HCT116 (cell line): ENCODE results near the gene SPIB. TPM values are rescaled to one million over a fixed set of nuclear protein-coding genes. Genes with fewer than 3 reads are reported as not detected.

Experiments used
- ATAC-seq: fragments of 200-7000 bp; cut with Tn5 transposase; 2 replicates; pipeline ENCODE4 v1.9.1; 2020; ENCODE audit warnings: mild to moderate bottlenecking, moderate library complexity
- BruUV-seq: library from RNA; stranded (reverse); fragments of 400-500 nt; replicated peaks from 2 replicates; lab custom pipeline; 2021; lab: Mats Ljungman, UMichigan
- CTCF ChIA-PET: fragments of 300-600 bp; sonication (Branson Sonifier 250); formaldehyde crosslinking; loops from one replicate; lab custom pipeline; 2021; ENCODE audit warnings: antibody characterized with exemption; lab: Charles Lee
- POLR2A ChIA-PET: fragments of 300-600, 350-600 bp; sonication (Branson Sonifier 250); formaldehyde crosslinking; loops from one replicate; lab custom pipeline; 2021; ENCODE audit warnings: antibody characterized with exemption; lab: Charles Lee
- RAD21 ChIA-PET, 2 experiments: fragments of 300-600 bp; sonication (Branson Sonifier 250); formaldehyde crosslinking; loops; one replicate each; lab custom pipeline; 2023; ENCODE audit warnings: low total read pairs in 2 of 2; ENCODE audit not compliant: uncharacterized antibody in 2 of 2, unreplicated experiment in 2 of 2, low non-redundant PET in 1 of 2; lab: Charles Lee
- DNase-seq: peaks from one replicate; pipeline ENCODE4 v3.0.0-alpha.2; 2010; ENCODE audit warnings: low read depth, low spot score
- H2AFZ ChIP-seq: fragments of 200-600 bp; shearing (Covaris generic), sonication (generic); 2 replicates; pipeline ENCODE4 v1.6.1; 2017; ENCODE audit warnings: low read depth, mixed run types, mixed read lengths, antibody characterized with exemption, low read length; ENCODE audit not compliant: poor library complexity, severe bottlenecking
- H3K27ac ChIP-seq: 2 replicates; pipeline ENCODE4 v1.5.1; 2012; ENCODE audit warnings: low read depth, low read length
- H3K27me3 ChIP-seq: fragments of 200-600 bp; sonication (generic); 2 replicates; pipeline ENCODE4 v1.6.1; 2016; ENCODE audit warnings: mixed run types, low read length, mixed read lengths; ENCODE audit not compliant: insufficient read depth
- H3K36me3 ChIP-seq, 2 experiments: fragments of 200-500 bp in 1 of 2; fragments of 200-600 bp in 1 of 2; sonication (Bioruptor generic) in 1 of 2; sonication (generic) in 1 of 2; 2 replicates each; pipeline versions ENCODE4 v1.5.1 to v1.6.1; 2014 to 2016; ENCODE audit warnings: low read length in 2 of 2, inconsistent platforms in 1 of 2, mixed read lengths in 1 of 2, mixed run types in 1 of 2; ENCODE audit not compliant: insufficient read depth in 2 of 2, control insufficient read depth in 1 of 2
- H3K4me1 ChIP-seq, 2 experiments: fragments of 200-600 bp in 1 of 2; sonication (generic) in 1 of 2; 2 replicates each; pipeline versions ENCODE4 v1.5.1 to v1.6.1; 2012 to 2017; ENCODE audit warnings: low read length in 2 of 2, inconsistent platforms in 1 of 2, mild to moderate bottlenecking in 1 of 2, mixed read lengths in 1 of 2, mixed run types in 1 of 2, moderate library complexity in 1 of 2; ENCODE audit not compliant: insufficient read depth in 2 of 2, control insufficient read depth in 1 of 2
- H3K4me2 ChIP-seq: fragments of 200-600 bp; sonication (generic); 2 replicates; pipeline ENCODE4 v1.6.1; 2017; ENCODE audit warnings: mixed run types, low read length, mixed read lengths
- H3K4me3 ChIP-seq, 2 experiments: fragments of 200-600 bp in 1 of 2; sonication (generic) in 1 of 2; replicated peaks in 1 of 2; 2 replicates each; pipeline ENCODE4 v1.5.1; 2011 to 2016; ENCODE audit warnings: low read length in 2 of 2, control low read depth in 1 of 2, low read depth in 1 of 2, mild to moderate bottlenecking in 1 of 2, mixed read lengths in 1 of 2, mixed run types in 1 of 2
- H3K79me2 ChIP-seq: fragments of 200-600 bp; sonication (generic); 2 replicates; pipeline ENCODE4 v1.6.1; 2017; ENCODE audit warnings: mild to moderate bottlenecking, mixed run types, low read length, moderate library complexity, mixed read lengths; ENCODE audit not compliant: insufficient read depth
- H3K9ac ChIP-seq: fragments of 200-600 bp; sonication (generic); 2 replicates; pipeline ENCODE4 v1.6.1; 2016; ENCODE audit warnings: low read length, mixed read lengths
- H3K9me2 ChIP-seq: fragments of 200-600 bp; sonication (generic), shearing (Covaris generic); 2 replicates; pipeline ENCODE4 v1.6.1; 2017; ENCODE audit warnings: mixed run types, mild to moderate bottlenecking, moderate library complexity; ENCODE audit not compliant: insufficient read depth
- H3K9me3 ChIP-seq, 2 experiments: fragments of 200-500 bp in 1 of 2; fragments of 200-600 bp in 1 of 2; sonication (Bioruptor generic) in 1 of 2; sonication (generic) in 1 of 2; 2 replicates each; pipeline ENCODE4 v1.6.1; 2014 to 2017; ENCODE audit warnings: low read length in 2 of 2, mixed read lengths in 2 of 2, inconsistent platforms in 1 of 2, low read depth in 1 of 2, mild to moderate bottlenecking in 1 of 2, mixed run types in 1 of 2, moderate library complexity in 1 of 2; ENCODE audit not compliant: control insufficient read depth in 1 of 2, insufficient read depth in 1 of 2
- H4K20me1 ChIP-seq: fragments of 200-600 bp; sonication (generic), shearing (Covaris generic); 2 replicates; pipeline ENCODE4 v1.6.1; 2017; ENCODE audit warnings: mixed run types, mild to moderate bottlenecking, moderate library complexity; ENCODE audit not compliant: insufficient read depth
- CBX3 ChIP-seq: IDR thresholded peaks from 2 replicates; pipeline ENCODE4 v1.6.1; 2012; ENCODE audit warnings: low read depth
- CEBPB ChIP-seq: IDR thresholded peaks from 2 replicates; pipeline ENCODE4 v1.6.1; 2012; ENCODE audit warnings: low read depth
- EGR1 ChIP-seq: IDR thresholded peaks from 2 replicates; pipeline ENCODE4 v1.6.1; 2012; ENCODE audit warnings: low read depth
- ELF1 ChIP-seq: IDR thresholded peaks from 2 replicates; pipeline ENCODE4 v1.6.1; 2012; ENCODE audit warnings: low read depth, borderline replicate concordance
- EZH2 ChIP-seq: fragments of 200-600 bp; sonication (generic); IDR thresholded peaks from 2 replicates; pipeline ENCODE4 v1.6.1; 2017; ENCODE audit warnings: antibody characterized with exemption, mixed run types
- FOSL1 ChIP-seq: IDR thresholded peaks from 2 replicates; pipeline ENCODE4 v1.6.1; 2012; ENCODE audit warnings: low read depth
- JUND ChIP-seq: IDR thresholded peaks from 2 replicates; pipeline ENCODE4 v1.6.1; 2012
- MAX ChIP-seq: IDR thresholded peaks from 2 replicates; pipeline ENCODE4 v1.6.1; 2012
- POLR2A ChIP-seq: IDR thresholded peaks from 2 replicates; pipeline ENCODE4 v1.7.0; 2011; ENCODE audit warnings: borderline replicate concordance; ENCODE audit not compliant: insufficient read depth, insufficient read length; ENCODE audit errors: extremely low read depth
- POLR2AphosphoS5 ChIP-seq: IDR thresholded peaks from 2 replicates; pipeline ENCODE4 v1.6.1; 2011; ENCODE audit warnings: mild to moderate bottlenecking, low read depth, low read length, moderate library complexity
- RAD21 ChIP-seq: IDR thresholded peaks from 2 replicates; pipeline ENCODE4 v1.6.1; 2012; ENCODE audit warnings: low read depth, mild to moderate bottlenecking
- REST ChIP-seq: IDR thresholded peaks from 2 replicates; pipeline ENCODE4 v1.6.1; 2012; ENCODE audit warnings: low read depth
- SIN3A ChIP-seq: IDR thresholded peaks from 2 replicates; pipeline ENCODE4 v1.6.1; 2012; ENCODE audit warnings: low read depth
- SP1 ChIP-seq: IDR thresholded peaks from 2 replicates; pipeline ENCODE4 v1.6.1; 2012; ENCODE audit warnings: low read depth
- SRF ChIP-seq: IDR thresholded peaks from 2 replicates; pipeline ENCODE4 v1.6.1; 2012; ENCODE audit warnings: low read depth
- YY1 ChIP-seq: IDR thresholded peaks from 2 replicates; pipeline ENCODE4 v1.6.1; 2011; ENCODE audit warnings: low read length, low read depth, moderate library complexity, mild to moderate bottlenecking; ENCODE audit not compliant: insufficient replicate concordance; ENCODE audit errors: extremely low read depth
- ZFX ChIP-seq: fragments of 450-650 bp; IDR thresholded peaks from 2 replicates; pipeline ENCODE4 v1.6.1; 2017
- ZNF274 ChIP-seq: fragments of 200-500 bp; sonication (Bioruptor generic); IDR thresholded peaks from 2 replicates; pipeline ENCODE4 v1.6.1; 2014; ENCODE audit warnings: mild to moderate bottlenecking, low read depth, low read length, inconsistent platforms
- intact Hi-C: fragments of 100-400 bp; cut with micrococcal nuclease; formaldehyde crosslinking; loops from 2 replicates; pipeline ENCODE4 v1.10.0; 2022
- total RNA-seq: library from RNA; stranded (reverse); gene quantifications from one replicate; pipeline ENCODE4 v1.2.1, GENCODE V29; 2021; ENCODE audit not compliant: unreplicated experiment
- TF ChIP-seq, protein P1 (sequence below): IDR thresholded peaks from 2 replicates; pipeline ENCODE4 v1.6.1; 2012

SPIB gene
- total RNA-seq, 1 experiment from 2014 or later, result 0.96 TPM

- ChIA-PET POLR2A (no interaction called here), CTCF (no interaction called here), RAD21 (no interaction called here)
- Histone ChIP-seq H3K36me3 (no peaks in the 10 kb centered on the region), H3K9me2 (no peaks in the 10 kb centered on the region), H3K4me3 (no peak overlapping the region), H3K79me2 (no peaks in the 10 kb centered on the region), H4K20me1 (no peaks in the 10 kb centered on the region), H2AFZ (no peak overlapping the region), H3K4me1 (no peaks in the 10 kb centered on the region), H3K9ac (no peak overlapping the region), H3K27ac (no peak overlapping the region), H3K27me3 (no peaks in the 10 kb centered on the region), H3K4me2 (no peak overlapping the region), H3K9me3 (no peaks in the 10 kb centered on the region; a peak in 1 of 4 replicates)
- DNase-seq (no peak), ATAC-seq (no peak)
- BruUV-seq, result no TSS peak
- no peak for TF ChIP-seq SIN3A
- TF ChIP-seq RAD21, result no peak
- no peak for TF ChIP-seq REST
- no peak for TF ChIP-seq MAX
- TF ChIP-seq EZH2, result no peak
- no peak for TF ChIP-seq SP1
- no peak for TF ChIP-seq CBX3
- no peak for TF ChIP-seq SRF
- no peak for TF ChIP-seq ELF1
- TF ChIP-seq POLR2AphosphoS5, result no peak
- no peak for TF ChIP-seq CEBPB
- TF ChIP-seq, protein P1, sequence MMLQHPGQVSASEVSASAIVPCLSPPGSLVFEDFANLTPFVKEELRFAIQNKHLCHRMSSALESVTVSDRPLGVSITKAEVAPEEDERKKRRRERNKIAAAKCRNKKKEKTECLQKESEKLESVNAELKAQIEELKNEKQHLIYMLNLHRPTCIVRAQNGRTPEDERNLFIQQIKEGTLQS, result no peak
- TF ChIP-seq POLR2A, result no peak
- no peak for TF ChIP-seq FOSL1
- TF ChIP-seq JUND, result no peak
- TF ChIP-seq ZFX, result no peak
- no peak for TF ChIP-seq ZNF274
- TF ChIP-seq EGR1, result no peak
- no peak for TF ChIP-seq YY1
- intact Hi-C loops, result no loop called here
Measured at GRCh38 chr19:50451223-50451534, 32.4 kb downstream of the SPIB start.
